GM13977 (cell line): ENCODE results near the gene SH3RF3.

ENCODE experiments used
- DNase-seq: peaks from one replicate; pipeline ENCODE4 v3.0.0; 2012; ENCODE audit warnings: low spot score
- CTCF ChIP-seq: IDR thresholded peaks from 2 replicates; pipeline ENCODE4 v1.5.1; 2012; ENCODE audit warnings: mild to moderate bottlenecking, control low read depth; ENCODE audit not compliant: insufficient read depth; ENCODE audit errors: extremely low read depth, missing control alignments
- in situ Hi-C: fragments of 300-500 bp; cut with MboI; formaldehyde crosslinking; loops from one replicate; pipeline ENCODE4 v1.12.0; 2022; ENCODE audit warnings: low sequenced_read_pairs, low pct_unique_long_range_greater_than_20kb, mixed read lengths, inconsistent platforms; ENCODE audit not compliant: unreplicated experiment

SH3RF3 gene

GRCh38 chr2:109339519-109339966 is 210.5 kb downstream of the SH3RF3 start:
- no peak for DNase-seq
- in situ Hi-C loops, result no loop called here
- no peak for TF ChIP-seq CTCF

GRCh38 chr2:109340381-109340780 is 211.4 kb downstream of the SH3RF3 start:
- DNase-seq, result no peak
- TF ChIP-seq CTCF, result no peak
- in situ Hi-C loops, result no loop called here

- DNase-seq, result no peak
- in situ Hi-C loops, result no loop called here
- no peak for TF ChIP-seq CTCF
Observed at GRCh38 chr2:109341355-109342255, 212.6 kb downstream of the SH3RF3 start.

- in situ Hi-C loops, result no loop called here
- no peak for DNase-seq
- TF ChIP-seq CTCF, result no peak
Observed at GRCh38 chr2:109342256-109342850, 213.3 kb downstream of the SH3RF3 start.

GRCh38 chr2:109342930-109343329 is 213.9 kb downstream of the SH3RF3 start:
- in situ Hi-C loops, result no loop called here
- no peak for TF ChIP-seq CTCF
- DNase-seq, result no peak

- TF ChIP-seq CTCF, result no peak
- in situ Hi-C loops, result no loop called here
- DNase-seq, result no peak
Observed at GRCh38 chr2:109343460-109343859, 214.5 kb downstream of the SH3RF3 start.
